ENCODE measurements around the gene ILDR2.

The ILDR2 gene

GRCh38 chr1:166939741-166940375, 35.5 kb downstream of the ILDR2 start:
- H3K4me3 ChIP-seq (ENCODE audit: low read depth, low read length) = no peak overlapping the region
- no peak for TF ChIP-seq CTCF (IDR thresholded peaks at IDR 0.05; ENCODE audit: low read depth, low read length)

GRCh38 chr1:166937962-166938361, 37.4 kb downstream of the ILDR2 start:
- no peak overlapping the region for H3K4me3 ChIP-seq (ENCODE audit: low read depth, low read length)
- no peak for TF ChIP-seq CTCF (IDR thresholded peaks at IDR 0.05; ENCODE audit: low read depth, low read length)

- H3K4me3 ChIP-seq (ENCODE audit: low read depth, low read length) = no peak overlapping the region
- TF ChIP-seq CTCF (IDR thresholded peaks at IDR 0.05; ENCODE audit: low read depth, low read length) = no peak
These were observed 38.0 kb downstream of the ILDR2 start for GRCh38 chr1:166937329-166937728.

- H3K4me3 ChIP-seq (ENCODE audit: low read depth, low read length) = no peak overlapping the region
- no peak for TF ChIP-seq CTCF (IDR thresholded peaks at IDR 0.05; ENCODE audit: low read depth, low read length)
These were observed 41.7 kb downstream of the ILDR2 start for GRCh38 chr1:166933633-166934032.

GRCh38 chr1:166933140-166933539, 42.2 kb downstream of the ILDR2 start:
- no peak for TF ChIP-seq CTCF (IDR thresholded peaks at IDR 0.05; ENCODE audit: low read depth, low read length)
- H3K4me3 ChIP-seq (ENCODE audit: low read depth, low read length) = no peak overlapping the region

GRCh38 chr1:166929911-166930310, 45.4 kb downstream of the ILDR2 start:
- no peak overlapping the region for H3K4me3 ChIP-seq (ENCODE audit: low read depth, low read length)
- TF ChIP-seq CTCF (IDR thresholded peaks at IDR 0.05; ENCODE audit: low read depth, low read length) = no peak

GRCh38 chr1:166927701-166928100, 47.6 kb downstream of the ILDR2 start:
- no peak for TF ChIP-seq CTCF (IDR thresholded peaks at IDR 0.05; ENCODE audit: low read depth, low read length)
- no peak overlapping the region for H3K4me3 ChIP-seq (ENCODE audit: low read depth, low read length)
